ENCODE measurements around the gene TFDP1. TPM values are rescaled to one million over a fixed set of nuclear protein-coding genes. Genes with fewer than 3 reads are reported as not detected.

TFDP1 gene
- total RNA-seq, 1 donor, result 83.8 TPM

DNA sequence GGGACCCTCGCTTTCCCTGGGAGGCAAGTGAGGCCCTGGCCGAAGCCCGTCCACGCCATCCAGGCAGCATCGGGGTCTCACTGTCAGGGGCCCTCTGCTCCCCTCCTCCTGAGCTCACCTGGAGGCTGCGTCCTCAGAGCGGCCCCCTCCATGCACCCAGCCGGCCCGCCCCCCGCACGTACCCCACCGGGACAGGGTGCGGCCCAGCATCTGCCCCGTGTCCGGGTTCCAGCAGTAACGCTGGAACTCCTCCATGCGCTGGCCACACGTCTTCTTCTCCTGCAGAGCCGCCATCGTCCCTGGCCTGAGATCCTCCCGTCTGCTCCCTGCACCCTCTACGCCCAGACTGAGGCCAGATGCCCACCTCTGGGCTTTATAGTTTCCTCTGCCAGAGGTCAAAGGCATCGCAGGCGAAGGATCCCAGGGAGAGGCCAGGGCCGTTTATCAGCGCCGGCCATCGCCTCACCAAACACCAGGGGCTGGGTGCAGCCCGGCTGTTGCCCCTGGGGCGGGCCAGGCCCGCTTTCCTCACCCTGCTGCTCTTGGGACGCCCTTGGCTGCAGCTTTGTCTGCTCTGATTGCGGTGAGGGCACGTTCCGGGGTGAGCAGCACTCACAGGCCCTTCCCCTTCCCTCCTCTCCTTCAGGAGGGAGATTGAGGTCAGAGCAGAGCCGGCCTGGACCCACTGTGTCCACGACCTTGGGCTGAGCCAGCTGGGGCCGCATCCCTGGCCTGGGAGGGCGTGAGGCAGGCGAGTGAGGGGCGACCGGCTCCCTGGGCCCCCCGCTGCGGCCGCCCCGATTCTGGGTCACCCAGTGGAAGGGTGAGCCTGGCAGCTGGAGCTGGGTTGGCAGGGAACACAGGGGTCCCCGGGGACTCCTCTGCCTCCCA is 73.5 kb downstream of the TFDP1 start, which contains the start of gene ATP4B:
TSS of gene ATP4B (minus strand) at position 348 of the 891 bp plus-strand sequence. CDS start at position 294, 54 bp downstream.
- TF ChIP-seq CTCF (IDR thresholded peaks at IDR 0.05; ENCODE audit: insufficient read depth, low read depth, low read length), result no peak
- no peak for DNase-seq (ENCODE audit: low read depth)
- no peak within 1 kb of the TSS for H3K4me3 ChIP-seq (ENCODE audit: low read depth, low read length)

DNA sequence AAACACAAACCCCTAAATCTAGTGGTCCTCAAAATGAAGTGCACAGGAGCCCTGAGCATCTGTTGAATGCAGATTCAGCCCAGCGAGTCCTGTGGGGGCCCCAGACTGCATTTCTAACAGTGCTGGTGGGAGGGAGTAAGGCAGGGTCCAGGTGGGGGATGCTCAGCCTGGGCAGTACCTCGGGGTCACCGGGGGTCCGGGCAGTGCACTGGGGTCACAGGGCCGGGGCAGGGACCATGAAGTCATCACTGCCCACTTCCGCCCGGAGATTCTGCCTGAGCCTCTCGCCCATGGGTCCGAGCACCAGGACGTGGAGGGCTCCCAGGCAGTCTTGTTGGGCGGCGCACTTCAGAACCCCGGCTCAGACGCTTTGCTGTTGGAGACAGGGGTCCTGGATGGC is 74.3 kb downstream of the TFDP1 start:
- no peak for DNase-seq (ENCODE audit: low read depth)
- no peak overlapping the region for H3K4me3 ChIP-seq (ENCODE audit: low read depth, low read length)
- no peak for TF ChIP-seq CTCF (IDR thresholded peaks at IDR 0.05; ENCODE audit: insufficient read depth, low read depth, low read length)

- TF ChIP-seq CTCF (IDR thresholded peaks at IDR 0.05; ENCODE audit: insufficient read depth, low read depth, low read length), result no peak
- H3K4me3 ChIP-seq (ENCODE audit: low read depth, low read length), result no peak overlapping the region
- no peak for DNase-seq (ENCODE audit: low read depth)
These were observed 74.8 kb downstream of the TFDP1 start for GRCh38 chr13:113659337-113659736.

GRCh38 chr13:113660066-113660465 is 75.5 kb downstream of the TFDP1 start:
- DNase-seq (ENCODE audit: low read depth), result no peak
- no peak for TF ChIP-seq CTCF (IDR thresholded peaks at IDR 0.05; ENCODE audit: insufficient read depth, low read depth, low read length)
- H3K4me3 ChIP-seq (ENCODE audit: low read depth, low read length), result no peak overlapping the region

GRCh38 chr13:113661509-113661908 is 77.0 kb downstream of the TFDP1 start:
- DNase-seq (ENCODE audit: low read depth), result no peak
- no peak overlapping the region for H3K4me3 ChIP-seq (ENCODE audit: low read depth, low read length)
- no peak for TF ChIP-seq CTCF (IDR thresholded peaks at IDR 0.05; ENCODE audit: insufficient read depth, low read depth, low read length)

GRCh38 chr13:113663934-113664333 is 79.4 kb downstream of the TFDP1 start:
- no peak for DNase-seq (ENCODE audit: low read depth)
- H3K4me3 ChIP-seq (ENCODE audit: low read depth, low read length), result no peak overlapping the region
- no peak for TF ChIP-seq CTCF (IDR thresholded peaks at IDR 0.05; ENCODE audit: insufficient read depth, low read depth, low read length)

All from fibroblast of villous mesenchyme (primary cell).